Karpas-422 (cell line): ENCODE data around the gene BAHCC1. TPM values are rescaled to one million over a fixed set of nuclear protein-coding genes. Genes with fewer than 3 reads are reported as not detected.
A peak's percentile ranks its signal among the peaks of the same experiment; 100 is the strongest.

Experiments
- DNase-seq: peaks from one replicate; pipeline ENCODE4 v3.0.0-alpha.2; 2015
- H2AFZ ChIP-seq: fragments of 200-600 bp; sonication (generic); 2 replicates; pipeline ENCODE4 v1.6.1; 2014; ENCODE audit warnings: antibody characterized with exemption, low read length, mixed read lengths
- H3K27ac ChIP-seq: fragments of 200-600 bp; sonication (generic); 2 replicates; pipeline ENCODE4 v1.5.1; 2014; ENCODE audit warnings: mild to moderate bottlenecking, low read length, moderate library complexity
- H3K27me3 ChIP-seq: fragments of 200-600 bp; sonication (generic); 2 replicates; pipeline ENCODE4 v1.6.1; 2014; ENCODE audit warnings: low read length, mixed read lengths
- H3K36me3 ChIP-seq: fragments of 200-600 bp; sonication (generic); 2 replicates; pipeline ENCODE4 v1.6.1; 2014; ENCODE audit warnings: low read length, mixed read lengths; ENCODE audit not compliant: insufficient read depth
- H3K4me1 ChIP-seq: fragments of 200-600 bp; sonication (generic); 2 replicates; pipeline ENCODE4 v1.6.1; 2014; ENCODE audit warnings: mild to moderate bottlenecking, low read length, mixed read lengths
- H3K4me2 ChIP-seq: fragments of 200-600 bp; sonication (generic); 2 replicates; pipeline ENCODE4 v1.6.1; 2014; ENCODE audit warnings: low read length, low read depth, mild to moderate bottlenecking; ENCODE audit not compliant: poor library complexity, severe bottlenecking
- H3K4me3 ChIP-seq: fragments of 200-600 bp; sonication (generic); 2 replicates; pipeline ENCODE4 v1.5.1; 2014; ENCODE audit warnings: mild to moderate bottlenecking, antibody characterized with exemption, low read length, mixed read lengths
- H3K79me2 ChIP-seq: fragments of 200-600 bp; sonication (generic); 2 replicates; pipeline ENCODE4 v1.6.1; 2014; ENCODE audit warnings: mild to moderate bottlenecking, low read length, mixed read lengths
- H3K9ac ChIP-seq: fragments of 200-600 bp; sonication (generic); 2 replicates; pipeline ENCODE4 v1.6.0; 2014; ENCODE audit warnings: low read length
- H3K9me2 ChIP-seq: fragments of 200-600 bp; sonication (generic), shearing (Covaris generic); replicated peaks from 2 replicates; pipeline ENCODE4 v1.6.0; 2014; ENCODE audit warnings: mild to moderate bottlenecking, low read length, moderate library complexity; ENCODE audit not compliant: insufficient read depth
- H3K9me3 ChIP-seq: fragments of 300-700, 200-600 bp; sonication (generic); 2 replicates; pipeline ENCODE4 v1.6.1; 2014; ENCODE audit warnings: low read length, mixed read lengths
- H4K20me1 ChIP-seq: fragments of 200-600 bp; sonication (generic); 2 replicates; pipeline ENCODE4 v1.6.1; 2014; ENCODE audit warnings: mild to moderate bottlenecking, antibody characterized with exemption, low read length, low read depth; ENCODE audit not compliant: insufficient read depth
- total RNA-seq: library from RNA; depleted of rRNA; stranded (reverse); fragments of >200 nt; shearing (Covaris generic); gene quantifications from 2 replicates; pipeline ENCODE4 v1.2.3, GENCODE V29; 2014; ENCODE audit warnings: low replicate concordance

BAHCC1 gene
- total RNA-seq, 1 experiment from 2014 or later, result not detected

- Histone ChIP-seq H3K36me3 (peaks cover 27% of the 10 kb centered on the region), H3K4me3 (peak overlapping the region; percentile 82), H3K9me3 (no peaks in the 10 kb centered on the region), H4K20me1 (peaks cover 27% of the 10 kb centered on the region), H3K9ac (peak overlapping the region; percentile 96), H3K9me2 (no peaks in the 10 kb centered on the region), H3K27ac (peak overlapping the region; percentile 78), H3K27me3 (no peaks in the 10 kb centered on the region), H3K4me2 (peak overlapping the region; percentile 84), H2AFZ (no peak overlapping the region), H3K79me2 (peaks cover 11% of the 10 kb centered on the region), H3K4me1 (peaks cover 45% of the 10 kb centered on the region)
- DNase-seq, result peak; percentile 66
Measured at GRCh38 chr17:81511554-81511803, 116.2 kb downstream of the BAHCC1 start.

- H3K4me2 ChIP-seq, result peak overlapping the region; percentile 84
- peak overlapping the region; percentile 78 for H3K27ac ChIP-seq
- H3K9me2 ChIP-seq, result no peaks in the 10 kb centered on the region
- no peaks in the 10 kb centered on the region for H3K27me3 ChIP-seq
- H4K20me1 ChIP-seq, result peaks cover 28% of the 10 kb centered on the region
- peak overlapping the region; percentile 82 for H3K4me3 ChIP-seq
- H3K9ac ChIP-seq, result peak overlapping the region; percentile 96
- H3K36me3 ChIP-seq, result peaks cover 27% of the 10 kb centered on the region
- no peak overlapping the region for H2AFZ ChIP-seq
- no peaks in the 10 kb centered on the region for H3K9me3 ChIP-seq
- peaks cover 11% of the 10 kb centered on the region for H3K79me2 ChIP-seq
- peak; percentile 61 for DNase-seq
- H3K4me1 ChIP-seq, result peaks cover 50% of the 10 kb centered on the region
Measured at GRCh38 chr17:81511804-81512561, 116.7 kb downstream of the BAHCC1 start.

- Histone ChIP-seq H3K4me2 (peak within 1 kb of the TSS; percentile 94), H3K9me3 (no peaks in the 10 kb centered on the region), H3K4me3 (peak within 1 kb of the TSS; percentile 82), H3K79me2 (peaks cover 11% of the 10 kb centered on the region), H3K27me3 (no peaks in the 10 kb centered on the region), H2AFZ (no peak within 1 kb of the TSS), H3K36me3 (peaks cover 27% of the 10 kb centered on the region), H3K9me2 (no peaks in the 10 kb centered on the region), H3K27ac (peak within 1 kb of the TSS; percentile 93), H3K4me1 (peaks cover 58% of the 10 kb centered on the region), H4K20me1 (peaks cover 28% of the 10 kb centered on the region), H3K9ac (peak within 1 kb of the TSS; percentile 96)
- peak; percentile 96 for DNase-seq
Measured at GRCh38 chr17:81512562-81513371, 117.5 kb downstream of the BAHCC1 start, which contains the start of gene ACTG1. TSS of gene ACTG1 (minus strand) at chr17:81512799. CDS start at chr17:81512354, 445 bp downstream.

GRCh38 chr17:81513372-81513752, 118.1 kb downstream of the BAHCC1 start:
- Histone ChIP-seq H3K27me3 (no peaks in the 10 kb centered on the region), H3K4me1 (peaks cover 64% of the 10 kb centered on the region), H3K9me3 (no peaks in the 10 kb centered on the region), H3K36me3 (peaks cover 27% of the 10 kb centered on the region), H3K4me2 (peak overlapping the region; percentile 94), H3K4me3 (peak overlapping the region; percentile 68), H4K20me1 (peaks cover 28% of the 10 kb centered on the region), H2AFZ (no peak overlapping the region), H3K79me2 (peaks cover 11% of the 10 kb centered on the region), H3K27ac (peak overlapping the region; percentile 93), H3K9me2 (no peaks in the 10 kb centered on the region), H3K9ac (peak overlapping the region; percentile 90)
- DNase-seq, result peak; percentile 92

GRCh38 chr17:81513753-81514488, 118.7 kb downstream of the BAHCC1 start:
- peaks cover 11% of the 10 kb centered on the region for H3K79me2 ChIP-seq

GRCh38 chr17:81514489-81514738, 119.2 kb downstream of the BAHCC1 start:
- Histone ChIP-seq H3K9me3 (no peaks in the 10 kb centered on the region), H3K9ac (peak overlapping the region; percentile 90), H3K4me1 (peaks cover 69% of the 10 kb centered on the region), H3K27ac (peak overlapping the region; percentile 93), H3K9me2 (no peaks in the 10 kb centered on the region), H3K27me3 (no peaks in the 10 kb centered on the region), H3K79me2 (peaks cover 11% of the 10 kb centered on the region), H4K20me1 (peaks cover 30% of the 10 kb centered on the region), H2AFZ (no peak overlapping the region), H3K36me3 (peaks cover 27% of the 10 kb centered on the region), H3K4me3 (peak overlapping the region; percentile 68), H3K4me2 (peak overlapping the region; percentile 94)
- DNase-seq, result no peak

More at GRCh38 chr17:81513753-81514488, 118.7 kb downstream of the BAHCC1 start:
- Histone ChIP-seq H3K4me3 (peak overlapping the region; percentile 68), H3K4me2 (peak overlapping the region; percentile 94), H3K27me3 (no peaks in the 10 kb centered on the region), H3K9me2 (no peaks in the 10 kb centered on the region), H3K9ac (peak overlapping the region; percentile 90), H3K36me3 (peaks cover 27% of the 10 kb centered on the region), H3K9me3 (no peaks in the 10 kb centered on the region), H3K4me1 (peaks cover 69% of the 10 kb centered on the region), H2AFZ (no peak overlapping the region), H3K27ac (peak overlapping the region; percentile 93), H4K20me1 (peaks cover 28% of the 10 kb centered on the region)
- peak; percentile 79 for DNase-seq

GRCh38 chr17:81514739-81515529, 119.7 kb downstream of the BAHCC1 start:
- peaks cover 11% of the 10 kb centered on the region for H3K79me2 ChIP-seq
- peak overlapping the region; percentile 90 for H3K9ac ChIP-seq
- peak overlapping the region; percentile 93 for H3K27ac ChIP-seq
- no peaks in the 10 kb centered on the region for H3K27me3 ChIP-seq
- H3K4me1 ChIP-seq, result peaks cover 68% of the 10 kb centered on the region
- no peaks in the 10 kb centered on the region for H3K9me3 ChIP-seq
- no peak overlapping the region for H2AFZ ChIP-seq
- H3K36me3 ChIP-seq, result peaks cover 26% of the 10 kb centered on the region
- peaks cover 32% of the 10 kb centered on the region for H4K20me1 ChIP-seq
- H3K4me3 ChIP-seq, result peak overlapping the region; percentile 68
- peak; percentile 88 for DNase-seq
- no peaks in the 10 kb centered on the region for H3K9me2 ChIP-seq
- peak overlapping the region; percentile 94 for H3K4me2 ChIP-seq
